Heart left ventricle (tissue), 16 donors: ENCODE results near the gene NANS. TPM values are rescaled to one million over a fixed set of nuclear protein-coding genes. Genes with fewer than 3 reads are reported as not detected.
A peak's percentile ranks its signal among the peaks of the same experiment; 100 is the strongest.
"Not testable (repeated sequence)": the region's sequence is repeated elsewhere in the genome, so short reads cannot be mapped to it uniquely, and the experiment has no call there.

Source experiments
- ATAC-seq, 4 donors: fragments of 200-7000 bp; cut with Tn5 transposase; one replicate each; pipeline ENCODE4 v1.9.1; 2020 to 2022; ENCODE audit warnings: moderate library complexity in 4 of 4, mild to moderate bottlenecking in 3 of 4, moderate number of reproducible peaks in 1 of 4
- DNase-seq, 5 donors: peaks; one replicate each; pipeline ENCODE4 v3.0.0-alpha.2; 2020
- H3K27ac ChIP-seq, 12 donors: fragments of 200-600 bp; sonication (generic) in 4 of 12; one replicate each; pipeline versions ENCODE4 v1.5.0 to v1.8.0; 2016 to 2022; ENCODE audit warnings: mild to moderate bottlenecking in 2 of 12
- H3K27me3 ChIP-seq, 9 donors: fragments of 200-600 bp; sonication (generic) in 2 of 9; one replicate each; pipeline versions ENCODE4 v1.5.1 to v1.8.0; 2016 to 2022; ENCODE audit warnings: mild to moderate bottlenecking in 3 of 9
- H3K36me3 ChIP-seq, 9 donors: fragments of 200-600 bp; sonication (generic) in 2 of 9; one replicate each; pipeline versions ENCODE4 v1.5.0 to v1.8.0; 2018 to 2022; ENCODE audit warnings: mild to moderate bottlenecking in 2 of 9
- H3K4me1 ChIP-seq, 12 donors: fragments of 200-600 bp; sonication (generic) in 4 of 12; one replicate each; pipeline versions ENCODE4 v1.5.0 to v1.8.0; 2016 to 2022; ENCODE audit warnings: mild to moderate bottlenecking in 3 of 12
- H3K4me3 ChIP-seq, 12 donors: fragments of 200-600 bp; sonication (generic) in 4 of 12; one replicate each; pipeline versions ENCODE4 v1.5.0 to v1.8.0; 2017 to 2022; ENCODE audit warnings: mild to moderate bottlenecking in 9 of 12, moderate library complexity in 4 of 12
- H3K9me3 ChIP-seq, 12 donors: fragments of 200-600 bp; sonication (generic) in 4 of 12; one replicate each; pipeline versions ENCODE4 v1.5.0 to v1.8.0; 2016 to 2022; ENCODE audit warnings: mild to moderate bottlenecking in 1 of 12
- POLR2A ChIP-seq, 2 donors: fragments of 450-650 bp; IDR thresholded peaks; one replicate each; pipeline ENCODE4 v1.6.1; 2017; ENCODE audit warnings: antibody characterized with exemption in 2 of 2, mild to moderate bottlenecking in 2 of 2, moderate library complexity in 2 of 2
- WGBS, 4 donors: extraction: QIAGEN DNeasy Blood & Tissue Kit in 2 of 4; methylation state at CpG; one replicate each; pipeline versions ENCODE4 v1.1.5 to v1.1.7; 2013 to 2018; 5-methylcytosine and 5-hydroxymethylcytosine counted together
- intact Hi-C, 10 donors: fragments of 100-400 bp; cut with DNase I; formaldehyde crosslinking; loops; one replicate each; pipeline versions ENCODE4 v1.11.1 to v1.14.2; 2022
- polyA plus RNA-seq, 2 donors: library from polyadenylated mRNA; stranded (reverse); fragments of 200-250 nt; gene quantifications; one replicate each; pipeline ENCODE4 v1.2.3, GENCODE V29; 2013
- total RNA-seq, 9 donors: library from RNA; depleted of rRNA in 2 of 9; stranded (reverse); fragments of >200 nt in 2 of 9; fragmentation: NEBNext Ultra II Directional in 3 of 9; extraction: Animal tissue kit (Norgen Biotek cat#: 25700) in 3 of 9; gene quantifications; one replicate each; pipeline versions ENCODE4 v1.1.0 to v1.2.4, GENCODE V29; 2016 to 2023
- TF ChIP-seq, protein P1 (sequence below), 12 donors: fragments of 200-600 bp; sonication (generic) in 4 of 12; IDR thresholded peaks; one replicate each; pipeline versions ENCODE4 v1.5.0 to v1.8.0; 2018 to 2022; ENCODE audit warnings: antibody characterized with exemption in 12 of 12, mild to moderate bottlenecking in 5 of 12
- donor health status: ischemic (EF 13 %, LVEDD 7.1; RV severe dilation, severe dysfunction).
- donor health status: healthy with polysubstance abuse.
- donor health status: DM: no; HTN: yes; CAD: no.
- donor health status: DM: no; HTN: no; CAD: no.
- donor health status: ischemic (EF 25% LVEDD 6.9; RV normal size, moderate dysfunction).
- donor health status: ischemic (EF 25% LVEDD 5.7; RV mildly dilated, moderate dysfunction).
- donor health status: healthy.
- donor health status: DM: yes; HTN: yes; CAD: no.
- donor health status: ischemic (EF 35%, LVEDD 5.7; RV mildly dilated, moderate dysfunction).
- donor health status: nonischemic (EF 11% LVEDD 7.7; RV severe dilation, severe dysfunction).
- donor health status: DM: yes; HTN: yes; CAD: no.
- donor health status: PGD.
- donor health status: ischemic (EF 29% LVEDD 5.4; RV normal size, mild dysfunction).
- donor health status: nonischemic (EF 23%, LVEDD 6.1; RV moderate dilation, normal function).

The NANS gene
- total and polyA plus RNA-seq, 11 donors = 24.3 to 144 (median 40.7) TPM

DNA sequence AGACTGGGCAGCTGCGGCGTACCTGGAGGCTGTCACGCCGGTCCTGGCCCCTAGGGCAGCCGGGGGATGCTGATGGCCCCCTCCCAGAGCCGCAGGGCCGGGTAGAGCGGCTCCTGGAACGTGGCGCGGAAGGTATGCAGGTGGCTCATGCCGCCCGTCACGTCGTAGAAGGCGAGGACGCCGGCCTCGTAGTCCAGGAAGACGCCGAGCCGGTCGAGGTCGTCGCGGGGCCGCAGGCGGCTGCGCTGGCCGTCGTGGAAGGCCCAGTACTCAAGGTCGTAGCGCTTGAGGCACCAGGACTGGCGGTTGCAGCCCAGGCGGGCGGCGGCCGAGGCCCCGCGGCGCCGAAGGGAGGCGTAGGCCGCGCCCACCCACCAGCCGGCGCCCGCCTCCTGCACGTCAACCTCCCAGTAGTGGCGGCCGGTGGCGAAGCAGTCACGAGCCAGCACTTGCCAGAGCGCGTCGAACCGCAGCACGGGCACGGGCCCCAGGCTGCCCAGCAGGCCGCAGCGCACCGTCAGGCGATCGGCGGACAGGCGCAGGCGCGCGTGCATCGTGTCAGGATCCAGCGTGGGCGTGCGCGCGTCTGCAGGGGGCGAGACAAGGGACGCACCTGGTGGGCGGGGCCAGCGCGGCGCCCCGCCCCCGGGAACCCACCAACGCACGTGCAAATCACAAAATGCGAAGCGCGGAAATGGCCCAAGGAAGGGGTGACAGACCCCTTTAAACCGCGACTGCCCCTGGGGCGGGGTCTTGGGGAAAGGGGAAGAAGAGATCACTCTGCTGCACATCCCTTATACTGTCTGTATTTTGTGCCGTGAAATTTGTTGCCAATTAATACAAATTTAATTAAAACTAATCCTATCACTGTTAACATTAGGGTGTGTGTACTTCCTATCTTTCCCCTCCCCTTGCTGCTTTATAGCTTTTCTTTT lies 31.2 kb downstream of the NANS start:
- WGBS, 4 donors = 20 to 34% (median 25%) methylated on average over 31 to 92 of the region's 92 CpGs
- Histone ChIP-seq H3K27ac (no peak overlapping the region), H3K27me3 (peaks cover 0 to 27% (median 3%) of the 10 kb centered on the region in 9 donors), H3K4me3 (peak overlapping the region in 10 of 12 donors; percentile 10 to 60 (median 46)), H3K4me1 (peaks cover 0 to 14% (median 4%) of the 10 kb centered on the region in 12 donors), H3K36me3 (peaks cover 0 to 67% (median 7%) of the 10 kb centered on the region in 9 donors), H3K9me3 (no peaks in the 10 kb centered on the region)
- DNase-seq = peak; percentile 24 to 70 (median 39)
- peak in 3 of 4 donors; percentile 72 to 78 (median 77) for ATAC-seq
- TF ChIP-seq, protein P1, sequence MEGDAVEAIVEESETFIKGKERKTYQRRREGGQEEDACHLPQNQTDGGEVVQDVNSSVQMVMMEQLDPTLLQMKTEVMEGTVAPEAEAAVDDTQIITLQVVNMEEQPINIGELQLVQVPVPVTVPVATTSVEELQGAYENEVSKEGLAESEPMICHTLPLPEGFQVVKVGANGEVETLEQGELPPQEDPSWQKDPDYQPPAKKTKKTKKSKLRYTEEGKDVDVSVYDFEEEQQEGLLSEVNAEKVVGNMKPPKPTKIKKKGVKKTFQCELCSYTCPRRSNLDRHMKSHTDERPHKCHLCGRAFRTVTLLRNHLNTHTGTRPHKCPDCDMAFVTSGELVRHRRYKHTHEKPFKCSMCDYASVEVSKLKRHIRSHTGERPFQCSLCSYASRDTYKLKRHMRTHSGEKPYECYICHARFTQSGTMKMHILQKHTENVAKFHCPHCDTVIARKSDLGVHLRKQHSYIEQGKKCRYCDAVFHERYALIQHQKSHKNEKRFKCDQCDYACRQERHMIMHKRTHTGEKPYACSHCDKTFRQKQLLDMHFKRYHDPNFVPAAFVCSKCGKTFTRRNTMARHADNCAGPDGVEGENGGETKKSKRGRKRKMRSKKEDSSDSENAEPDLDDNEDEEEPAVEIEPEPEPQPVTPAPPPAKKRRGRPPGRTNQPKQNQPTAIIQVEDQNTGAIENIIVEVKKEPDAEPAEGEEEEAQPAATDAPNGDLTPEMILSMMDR (IDR thresholded peaks at IDR 0.05) = no peak
- no peak for TF ChIP-seq POLR2A (IDR thresholded peaks at IDR 0.05)
- intact Hi-C loops = no loop called here

DNA sequence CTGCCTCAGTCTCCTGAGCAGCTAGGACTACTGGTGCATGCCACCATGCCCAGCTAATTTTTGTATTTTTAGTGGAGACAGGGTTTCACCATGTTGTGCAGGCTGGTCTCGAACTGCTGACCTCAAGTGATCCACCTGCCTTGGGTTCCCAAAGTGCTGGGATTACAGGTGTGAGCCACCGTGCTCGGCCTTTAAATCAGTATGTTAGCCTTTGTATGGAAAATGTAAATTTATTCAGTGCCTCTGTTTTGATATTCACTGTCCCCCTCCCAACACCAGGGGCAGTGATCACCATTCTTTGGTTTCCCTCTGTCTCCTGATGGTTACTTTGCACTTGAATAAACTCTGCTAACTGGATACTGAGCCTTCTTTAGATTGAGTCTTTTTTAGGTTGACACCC lies 34.1 kb downstream of the NANS start:
- ATAC-seq, intact Hi-C loops, DNase-seq, H3K9me3 ChIP-seq, H3K4me3 ChIP-seq, H3K4me1 ChIP-seq, H3K27ac ChIP-seq: not testable (repeated sequence)
- Histone ChIP-seq H3K27me3 (peaks cover 0 to 35% (median 3%) of the 10 kb centered on the region in 9 donors), H3K36me3 (peaks cover 0 to 58% (median 0%) of the 10 kb centered on the region in 9 donors)
- WGBS, 4 donors = 80 to 89% (median 82%) methylated on average over 3 of the region's 3 CpGs

DNA sequence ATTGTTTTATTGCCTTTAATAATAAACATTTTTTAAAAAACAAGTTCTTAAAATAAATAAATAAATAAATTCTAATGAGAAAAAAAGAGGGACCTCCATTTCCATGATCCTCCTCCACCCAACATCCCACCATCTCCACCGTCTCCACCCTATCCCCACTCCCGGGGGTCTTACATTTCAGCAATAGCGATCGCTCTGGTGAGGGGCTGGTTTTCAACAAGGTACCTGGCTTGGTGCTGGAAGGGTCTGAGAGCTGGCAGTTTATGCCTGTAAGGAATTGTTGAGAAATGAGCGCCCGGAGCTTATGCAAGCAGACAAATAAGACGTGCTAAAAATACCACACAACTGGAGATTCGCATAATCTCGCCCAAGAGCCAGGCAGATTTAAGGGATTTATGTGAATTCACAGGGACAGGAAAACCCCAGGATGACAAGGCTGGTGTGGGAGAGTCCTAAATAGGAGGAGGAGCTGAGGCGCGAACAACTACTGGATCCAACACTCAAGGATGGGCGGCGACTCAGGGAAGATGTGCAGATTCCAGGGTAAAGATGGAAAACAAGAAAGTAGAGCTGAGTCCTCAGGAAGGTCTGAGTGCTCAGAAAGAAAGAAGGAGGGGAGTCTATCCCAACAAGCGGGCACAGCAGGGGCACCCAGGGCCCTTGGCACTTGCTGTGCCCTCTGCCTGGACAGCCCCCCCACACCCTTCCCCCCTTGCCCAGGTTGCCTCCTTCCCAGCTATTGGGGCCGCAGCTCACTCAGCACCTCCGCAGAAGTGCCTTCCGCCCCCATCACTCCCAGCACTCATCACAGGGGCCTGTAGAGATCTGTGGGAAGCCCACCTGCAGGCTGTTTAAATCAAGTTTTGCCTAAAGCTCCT lies 35.4 kb downstream of the NANS start:
- DNase-seq = no peak
- H3K9me3 ChIP-seq = no peaks in the 10 kb centered on the region
- intact Hi-C loops = no loop called here
- H3K36me3 ChIP-seq = peaks cover 0 to 55% (median 0%) of the 10 kb centered on the region in 9 donors
- H3K4me3 ChIP-seq = no peak overlapping the region
- no peak for ATAC-seq
- no peak overlapping the region for H3K27ac ChIP-seq
- H3K27me3 ChIP-seq = peaks cover 0 to 35% (median 3%) of the 10 kb centered on the region in 9 donors
- no peak for TF ChIP-seq POLR2A (IDR thresholded peaks at IDR 0.05)
- TF ChIP-seq, protein P1 (IDR thresholded peaks at IDR 0.05) = no peak
- 61 to 69% (median 65%) methylated on average over 17 of the region's 17 CpGs for WGBS, 4 donors
- H3K4me1 ChIP-seq = peaks cover 0 to 10% (median 4%) of the 10 kb centered on the region in 12 donors

DNA sequence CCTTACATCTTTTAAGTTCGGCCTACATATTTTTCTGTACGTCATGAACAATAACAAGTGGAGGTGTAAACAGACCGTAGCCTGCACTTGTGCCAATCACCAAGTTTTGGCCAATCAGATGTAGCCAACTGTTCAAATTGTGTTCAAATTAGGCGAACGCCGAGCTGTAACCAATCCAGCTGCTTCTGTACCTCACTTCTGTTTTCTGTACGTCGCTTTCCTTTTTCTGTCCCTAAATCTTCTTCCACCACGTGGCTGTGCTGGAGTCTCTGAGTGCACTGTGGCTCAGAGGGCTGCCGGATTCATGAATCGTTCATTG lies 36.0 kb downstream of the NANS start:
- Histone ChIP-seq H3K27me3 (peaks cover 0 to 35% (median 3%) of the 10 kb centered on the region in 9 donors), H3K4me1 (peaks cover 0 to 6% (median 4%) of the 10 kb centered on the region in 12 donors), H3K9me3 (no peaks in the 10 kb centered on the region), H3K27ac (no peak overlapping the region), H3K36me3 (peaks cover 0 to 57% (median 0%) of the 10 kb centered on the region in 9 donors), H3K4me3 (no peak overlapping the region)
- DNase-seq (no peak), ATAC-seq (no peak)
- no peak for TF ChIP-seq POLR2A (IDR thresholded peaks at IDR 0.05)
- TF ChIP-seq, protein P1 (IDR thresholded peaks at IDR 0.05) = no peak
- intact Hi-C loops = no loop called here
- WGBS, 4 donors = 82 to 86% (median 85%) methylated on average over 11 of the region's 11 CpGs
